ENCODE results near the gene BMPER. TPM values are rescaled to one million over a fixed set of nuclear protein-coding genes. Genes with fewer than 3 reads are reported as not detected.

BMPER gene
- total RNA-seq, 2 donors from 2014 or later: not detected

DNA sequence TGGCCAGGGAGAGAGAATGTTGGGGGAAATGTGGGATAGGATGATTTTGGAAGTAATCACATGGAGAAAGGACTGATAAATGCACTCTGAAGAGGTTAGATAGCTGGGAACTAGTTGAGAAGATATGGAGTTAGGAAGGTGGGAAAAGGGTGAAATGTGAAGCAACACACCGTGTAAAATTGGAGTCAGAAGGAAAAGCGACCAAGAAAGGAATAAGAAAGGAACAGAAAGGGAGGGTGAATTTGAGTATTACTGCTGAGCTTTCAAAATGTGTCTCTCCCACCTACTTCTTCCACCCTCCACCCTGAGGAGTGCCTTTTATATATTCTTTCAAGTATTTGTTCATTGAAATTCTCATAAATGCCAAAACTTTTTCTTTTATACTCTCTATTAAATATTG, 171.8 kb downstream of the BMPER start:
- no peak for ATAC-seq
- Mint-ChIP-seq H3K9me3 (no peaks in the 10 kb centered on the region), H3K27ac (no peak overlapping the region), H3K36me3 (no peaks in the 10 kb centered on the region)
- no peak for DNase-seq (ENCODE audit: low spot score in 2 of 2)

- no peak for ATAC-seq
- DNase-seq (ENCODE audit: low spot score in 2 of 2): no peak
- Mint-ChIP-seq H3K36me3 (no peaks in the 10 kb centered on the region), H3K27ac (no peak overlapping the region), H3K9me3 (peaks cover 0 to 6% of the 10 kb centered on the region in 2 donors)
Measured at GRCh38 chr7:34078864-34079263, 173.5 kb downstream of the BMPER start.

GRCh38 chr7:34080513-34080912, 175.2 kb downstream of the BMPER start:
- no peak for DNase-seq (ENCODE audit: low spot score in 2 of 2)
- Mint-ChIP-seq H3K36me3 (no peaks in the 10 kb centered on the region), H3K9me3 (peaks cover 0 to 6% of the 10 kb centered on the region in 2 donors), H3K27ac (no peak overlapping the region)
- ATAC-seq: no peak

DNA sequence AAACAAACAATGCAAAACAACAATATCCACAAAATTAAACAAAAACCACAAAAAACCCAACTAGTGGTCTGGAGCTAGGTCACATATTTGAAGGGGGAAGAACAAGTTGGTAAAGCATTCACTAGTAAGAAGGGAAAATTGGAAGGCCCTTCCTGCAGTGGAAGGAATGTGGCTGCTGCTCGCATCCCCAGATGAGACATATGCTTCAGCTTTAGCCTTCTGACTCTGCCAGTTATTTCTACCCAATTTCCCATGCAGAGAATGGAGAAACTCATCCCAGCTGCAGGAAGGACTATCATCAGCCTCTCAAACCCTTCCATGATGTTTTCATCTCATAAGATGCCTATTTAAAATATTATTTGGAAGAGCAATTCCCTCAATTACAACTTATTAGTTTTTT, 176.6 kb downstream of the BMPER start:
- no peak overlapping the region for H3K27ac Mint-ChIP-seq
- DNase-seq (ENCODE audit: low spot score in 2 of 2) (no peak), ATAC-seq (no peak)
- no peaks in the 10 kb centered on the region for H3K36me3 Mint-ChIP-seq
- peaks cover 0 to 6% of the 10 kb centered on the region in 2 donors for H3K9me3 Mint-ChIP-seq

DNA sequence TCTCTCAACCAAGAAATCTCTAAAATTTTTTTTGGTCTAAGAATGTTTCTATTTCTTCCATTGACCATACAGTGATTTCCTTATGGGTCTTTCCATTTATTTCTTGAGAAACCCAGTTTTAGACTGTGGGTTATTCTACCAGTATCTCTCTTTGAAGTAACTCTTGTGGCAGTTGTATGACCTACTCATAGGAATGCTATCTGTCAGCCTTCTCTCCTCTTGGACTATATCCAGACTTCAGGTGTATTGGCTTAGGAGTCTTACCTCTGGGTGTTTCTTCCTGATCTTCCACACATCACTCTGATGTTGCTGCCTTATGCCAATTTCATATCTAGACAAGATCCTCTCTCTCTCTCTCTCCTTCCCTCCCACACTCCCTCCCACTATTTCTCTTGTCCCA, 178.1 kb downstream of the BMPER start:
- no peak for ATAC-seq
- peaks cover 0 to 6% of the 10 kb centered on the region in 2 donors for H3K9me3 Mint-ChIP-seq
- H3K36me3 Mint-ChIP-seq: no peaks in the 10 kb centered on the region
- no peak overlapping the region for H3K27ac Mint-ChIP-seq
- DNase-seq (ENCODE audit: low spot score in 2 of 2): no peak

- DNase-seq (ENCODE audit: low spot score in 2 of 2) (no peak), ATAC-seq (no peak)
- Mint-ChIP-seq H3K9me3 (peaks cover 0 to 6% of the 10 kb centered on the region in 2 donors), H3K36me3 (no peaks in the 10 kb centered on the region), H3K27ac (no peak overlapping the region)
Measured at GRCh38 chr7:34084651-34085050, 179.3 kb downstream of the BMPER start.

GRCh38 chr7:34086064-34086463, 180.7 kb downstream of the BMPER start:
- Mint-ChIP-seq H3K9me3 (peaks cover 0 to 6% of the 10 kb centered on the region in 2 donors), H3K36me3 (no peaks in the 10 kb centered on the region), H3K27ac (no peak overlapping the region)
- no peak for ATAC-seq
- no peak for DNase-seq (ENCODE audit: low spot score in 2 of 2)

DNA sequence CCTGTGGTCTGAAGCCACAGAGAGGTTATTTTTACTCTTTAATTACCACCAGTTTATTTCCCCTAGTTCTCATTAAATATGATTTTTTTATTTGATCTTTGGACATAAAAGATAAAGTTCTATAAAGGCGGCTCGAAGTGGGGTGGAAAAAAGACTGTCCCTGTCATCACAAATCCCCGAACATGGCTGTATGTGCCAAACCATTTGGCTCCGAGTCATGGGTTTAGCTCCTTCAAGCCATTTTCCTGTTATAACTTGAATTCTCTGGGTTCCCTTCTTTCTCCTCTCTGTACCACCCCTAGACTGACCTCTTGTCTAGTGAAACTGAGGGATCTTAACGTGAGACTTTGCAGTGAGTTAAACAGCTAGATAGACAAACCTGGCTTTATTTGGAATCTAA, 181.6 kb downstream of the BMPER start:
- DNase-seq (ENCODE audit: low spot score in 2 of 2): no peak
- Mint-ChIP-seq H3K27ac (no peak overlapping the region), H3K36me3 (no peaks in the 10 kb centered on the region), H3K9me3 (peaks cover 0 to 6% of the 10 kb centered on the region in 2 donors)
- no peak for ATAC-seq

DNA sequence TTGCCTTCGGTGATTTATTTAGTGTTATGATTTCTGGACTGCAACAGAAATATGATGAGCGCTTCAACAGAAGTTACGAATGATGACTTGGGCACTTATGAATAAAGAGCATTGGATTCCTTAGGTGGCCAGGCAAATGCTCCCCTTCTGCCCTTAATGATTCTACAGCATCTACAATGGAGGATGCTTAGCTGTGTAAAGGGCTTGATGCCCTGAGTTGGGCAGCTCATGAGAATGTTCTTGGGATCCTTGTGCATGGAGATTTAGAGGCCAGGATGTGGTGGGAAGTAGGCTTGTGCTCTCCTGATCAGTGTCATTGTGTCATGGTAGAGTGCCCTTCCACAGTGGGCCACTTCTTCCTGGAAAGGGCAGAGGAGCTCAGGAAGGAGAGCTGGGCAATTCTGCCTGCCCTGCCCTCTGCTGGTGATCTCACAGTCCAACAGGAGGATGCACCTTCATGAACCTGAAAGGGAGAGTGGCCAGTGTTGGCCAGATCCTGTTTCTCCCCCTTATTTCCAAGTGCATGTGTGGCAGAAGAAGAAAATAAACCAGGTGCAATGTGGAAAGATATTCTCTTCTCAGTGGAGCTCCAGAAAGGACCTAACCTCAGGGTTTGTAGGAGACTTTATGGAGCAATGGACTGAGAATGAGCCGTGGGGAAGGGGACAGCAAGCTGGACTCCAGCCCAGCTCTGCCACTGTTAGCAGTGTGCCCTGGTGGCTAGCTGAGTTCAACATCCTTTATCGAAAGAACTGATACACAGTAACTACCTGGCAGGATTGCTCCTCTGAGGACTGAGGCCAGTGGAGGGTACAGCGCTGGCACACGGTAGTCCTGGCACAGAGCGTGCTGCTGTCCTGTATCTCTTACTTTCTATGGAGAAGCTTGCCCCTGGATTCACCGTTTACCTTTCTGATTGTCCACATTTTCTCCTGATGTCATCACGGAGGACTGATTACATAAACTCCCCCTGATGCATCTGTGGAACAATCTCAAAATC, 182.9 kb downstream of the BMPER start:
- H3K36me3 Mint-ChIP-seq: no peaks in the 10 kb centered on the region
- ATAC-seq (no peak), DNase-seq (ENCODE audit: low spot score in 2 of 2) (no peak)
- no peak overlapping the region for H3K27ac Mint-ChIP-seq
- H3K9me3 Mint-ChIP-seq: peaks cover 0 to 6% of the 10 kb centered on the region in 2 donors

DNA sequence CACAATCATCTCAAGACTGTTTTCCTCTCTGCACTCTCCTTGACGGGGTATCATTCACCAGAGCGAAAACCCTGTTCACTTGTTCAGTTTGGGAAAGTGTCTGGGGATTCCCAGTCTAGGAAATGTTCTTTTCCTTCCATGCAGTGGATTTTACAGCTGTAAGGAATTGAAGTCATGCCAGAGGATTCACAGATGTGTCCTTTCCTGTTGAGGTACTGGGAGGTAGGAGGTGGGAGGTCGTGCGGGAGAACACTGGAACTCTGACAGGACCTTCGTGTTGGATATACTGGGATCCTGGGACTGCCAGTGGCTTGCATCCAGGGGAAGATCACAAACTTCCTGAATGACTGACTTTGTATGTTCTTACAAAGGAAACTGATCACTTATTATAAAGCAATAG, 185.5 kb downstream of the BMPER start:
- Mint-ChIP-seq H3K27ac (no peak overlapping the region), H3K9me3 (peaks cover 6% of the 10 kb centered on the region in 2 donors)
- no peak for DNase-seq (ENCODE audit: low spot score in 2 of 2)

DNA sequence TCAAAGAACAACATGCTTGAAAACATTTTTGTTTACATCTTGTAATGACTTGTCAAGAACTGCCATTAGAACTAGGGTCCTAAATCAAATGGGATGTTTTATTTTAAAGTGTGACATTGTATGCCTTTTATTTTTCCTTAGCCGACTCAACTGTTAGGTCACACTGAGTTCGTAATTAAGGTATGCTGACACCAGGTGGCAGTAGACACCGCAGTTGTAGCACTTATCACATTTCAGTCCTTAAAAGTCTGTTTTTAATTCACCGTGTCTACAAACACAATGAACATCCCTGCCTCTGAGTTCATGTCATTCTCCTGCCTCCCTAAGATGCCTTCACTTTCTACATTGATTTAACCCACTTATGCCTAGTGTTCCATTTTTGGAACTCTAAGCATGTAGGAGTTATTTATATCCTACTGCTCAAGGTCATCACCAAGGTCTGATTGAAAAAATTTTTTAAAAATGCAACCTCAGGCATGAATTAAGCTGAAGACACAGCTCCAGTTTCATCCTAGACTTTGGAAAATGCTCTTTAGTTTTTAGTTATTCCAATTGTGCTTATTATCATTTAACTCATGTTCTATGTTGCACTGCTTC, 186.1 kb downstream of the BMPER start:
- Mint-ChIP-seq H3K27ac (no peak overlapping the region), H3K9me3 (peaks cover 6% of the 10 kb centered on the region in 2 donors), H3K36me3 (no peaks in the 10 kb centered on the region)
- DNase-seq (ENCODE audit: low spot score in 2 of 2) (no peak), ATAC-seq (no peak)

More for the DNA sequence above, 185.5 kb downstream of the BMPER start:
- no peak for ATAC-seq
- H3K36me3 Mint-ChIP-seq: no peaks in the 10 kb centered on the region

GRCh38 chr7:34093276-34093675, 187.9 kb downstream of the BMPER start:
- no peak for DNase-seq (ENCODE audit: low spot score in 2 of 2)
- Mint-ChIP-seq H3K27ac (no peak overlapping the region), H3K36me3 (no peaks in the 10 kb centered on the region), H3K9me3 (peaks cover 6% of the 10 kb centered on the region in 2 donors)
- ATAC-seq: no peak

DNA sequence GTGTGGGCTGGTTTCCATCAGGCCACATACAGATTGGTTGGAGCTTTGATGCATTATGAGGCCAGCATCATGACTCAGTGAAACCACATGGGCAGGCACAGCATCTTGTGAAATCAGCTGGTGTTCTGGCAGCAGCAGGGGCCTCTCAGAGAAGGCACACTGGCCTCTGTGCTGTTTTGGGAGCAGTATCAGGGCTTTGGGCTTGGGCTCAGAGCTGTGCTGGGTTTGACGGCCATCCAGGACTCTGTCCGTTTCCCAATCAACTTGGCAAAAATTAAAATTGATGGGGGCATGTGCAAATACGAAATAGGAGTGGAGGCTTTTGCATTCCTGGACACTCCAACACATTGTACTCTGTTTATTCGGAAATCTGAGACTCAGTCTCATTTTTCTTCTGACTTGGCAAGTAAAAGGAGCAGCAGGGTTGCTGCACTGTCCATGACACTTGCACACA, 190.9 kb downstream of the BMPER start:
- H3K27ac Mint-ChIP-seq: no peak overlapping the region
- DNase-seq (ENCODE audit: low spot score in 2 of 2) (no peak), ATAC-seq (no peak)
- H3K9me3 Mint-ChIP-seq: peaks cover 6% of the 10 kb centered on the region in 2 donors
- H3K36me3 Mint-ChIP-seq: no peaks in the 10 kb centered on the region

DNA sequence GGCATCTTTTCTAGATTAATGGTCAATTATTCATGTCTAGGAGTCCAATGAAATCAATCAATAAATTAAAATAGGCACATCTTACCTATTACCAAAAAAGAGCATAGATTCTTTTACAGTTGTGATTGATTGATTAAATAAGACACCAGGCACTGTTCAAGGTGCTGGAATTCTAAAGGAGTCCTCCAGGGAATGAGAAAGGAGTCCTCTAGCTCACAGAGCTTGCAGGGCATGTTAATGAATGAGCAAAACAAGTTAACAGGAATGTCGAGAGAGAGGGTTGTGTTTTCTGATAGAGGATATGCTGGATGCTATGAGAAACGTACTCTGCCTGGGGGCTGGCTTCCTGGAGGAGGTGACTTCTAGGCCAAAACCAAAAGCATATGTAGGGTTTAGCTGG, 191.4 kb downstream of the BMPER start:
- no peak overlapping the region for H3K27ac Mint-ChIP-seq
- H3K36me3 Mint-ChIP-seq: no peaks in the 10 kb centered on the region
- H3K9me3 Mint-ChIP-seq: peaks cover 6% of the 10 kb centered on the region in 2 donors
- DNase-seq (ENCODE audit: low spot score in 2 of 2) (no peak), ATAC-seq (no peak)

DNA sequence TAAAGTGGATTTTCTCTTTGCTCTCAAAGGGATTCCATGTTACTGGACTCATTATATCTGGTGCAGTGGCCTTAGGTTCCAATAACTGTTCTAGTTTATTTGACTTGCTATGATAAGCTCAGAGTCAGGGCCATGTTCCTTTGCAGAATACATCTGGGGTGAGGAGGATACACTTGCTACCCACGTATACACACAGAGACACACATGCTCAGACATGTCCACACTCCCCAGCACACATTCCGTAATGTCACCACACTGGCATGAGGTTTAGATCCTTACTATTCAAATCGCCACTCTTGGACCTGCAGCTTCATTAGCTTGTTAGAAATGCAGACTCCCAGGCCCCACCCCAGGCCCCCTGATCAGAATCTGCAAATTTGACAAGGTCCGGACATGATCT, 195.3 kb downstream of the BMPER start:
- no peak for DNase-seq (ENCODE audit: low spot score in 2 of 2)
- H3K27ac Mint-ChIP-seq: no peak overlapping the region
- H3K36me3 Mint-ChIP-seq: no peaks in the 10 kb centered on the region
- no peak for ATAC-seq
- peaks cover 4 to 10% of the 10 kb centered on the region in 2 donors for H3K9me3 Mint-ChIP-seq

DNA sequence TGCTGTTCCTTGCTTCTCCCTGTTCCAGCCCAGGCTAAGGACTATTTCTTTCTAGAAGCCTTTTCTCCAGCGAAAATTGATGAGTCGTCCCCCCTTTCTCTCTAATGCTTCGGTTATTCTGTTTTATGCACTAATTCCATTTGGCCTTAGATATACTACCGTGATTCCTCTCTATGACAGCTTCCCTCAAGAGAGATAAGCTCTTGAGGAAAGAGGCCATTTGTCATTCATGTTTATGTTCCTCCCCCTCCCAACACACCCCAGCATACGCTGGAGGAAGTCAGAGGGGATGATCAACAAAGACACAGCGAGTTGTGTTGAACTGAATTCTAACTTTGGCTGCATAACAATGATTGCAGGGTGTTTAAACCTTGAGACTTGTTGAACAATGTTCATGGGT, 198.8 kb downstream of the BMPER start:
- Mint-ChIP-seq H3K9me3 (peaks cover 9 to 15% of the 10 kb centered on the region in 2 donors), H3K27ac (no peak overlapping the region), H3K36me3 (no peaks in the 10 kb centered on the region)
- no peak for ATAC-seq
- no peak for DNase-seq (ENCODE audit: low spot score in 2 of 2)

GRCh38 chr7:34104992-34105391, 199.7 kb downstream of the BMPER start:
- Mint-ChIP-seq H3K9me3 (peaks cover 9 to 15% of the 10 kb centered on the region in 2 donors), H3K36me3 (no peaks in the 10 kb centered on the region), H3K27ac (no peak overlapping the region)
- no peak for DNase-seq (ENCODE audit: low spot score in 2 of 2)
- no peak for ATAC-seq
